Fibroblast of the aortic adventitia (primary cell): ENCODE results near the gene ERC1. TPM values are rescaled to one million over a fixed set of nuclear protein-coding genes. Genes with fewer than 3 reads are reported as not detected.
A peak's percentile ranks its signal among the peaks of the same experiment; 100 is the strongest.

Experiments
- DNase-seq: peaks from one replicate; pipeline ENCODE4 v3.0.0-alpha.2; 2010; ENCODE audit warnings: low read depth
- H3K4me3 ChIP-seq: 2 replicates; pipeline ENCODE4 v1.5.1; 2011; ENCODE audit warnings: low read depth, mild to moderate bottlenecking, control low read depth, low read length, moderate library complexity
- total RNA-seq: library from RNA; depleted of rRNA; stranded (reverse); fragments of >200 nt; gene quantifications from 2 replicates; pipeline ENCODE4 v1.2.3, GENCODE V29; 2012; ENCODE audit warnings: low replicate concordance
- TF ChIP-seq, protein P1 (sequence below): IDR thresholded peaks from 2 replicates; pipeline ENCODE4 v1.5.1; 2011; ENCODE audit warnings: mild to moderate bottlenecking, low read length, control low read depth, inconsistent platforms; ENCODE audit not compliant: insufficient read depth

The ERC1 gene
- total RNA-seq, 1 donor = 50.9 TPM

GRCh38 chr12:1502379-1502720, 511.3 kb downstream of the ERC1 start:
- TF ChIP-seq, protein P1, sequence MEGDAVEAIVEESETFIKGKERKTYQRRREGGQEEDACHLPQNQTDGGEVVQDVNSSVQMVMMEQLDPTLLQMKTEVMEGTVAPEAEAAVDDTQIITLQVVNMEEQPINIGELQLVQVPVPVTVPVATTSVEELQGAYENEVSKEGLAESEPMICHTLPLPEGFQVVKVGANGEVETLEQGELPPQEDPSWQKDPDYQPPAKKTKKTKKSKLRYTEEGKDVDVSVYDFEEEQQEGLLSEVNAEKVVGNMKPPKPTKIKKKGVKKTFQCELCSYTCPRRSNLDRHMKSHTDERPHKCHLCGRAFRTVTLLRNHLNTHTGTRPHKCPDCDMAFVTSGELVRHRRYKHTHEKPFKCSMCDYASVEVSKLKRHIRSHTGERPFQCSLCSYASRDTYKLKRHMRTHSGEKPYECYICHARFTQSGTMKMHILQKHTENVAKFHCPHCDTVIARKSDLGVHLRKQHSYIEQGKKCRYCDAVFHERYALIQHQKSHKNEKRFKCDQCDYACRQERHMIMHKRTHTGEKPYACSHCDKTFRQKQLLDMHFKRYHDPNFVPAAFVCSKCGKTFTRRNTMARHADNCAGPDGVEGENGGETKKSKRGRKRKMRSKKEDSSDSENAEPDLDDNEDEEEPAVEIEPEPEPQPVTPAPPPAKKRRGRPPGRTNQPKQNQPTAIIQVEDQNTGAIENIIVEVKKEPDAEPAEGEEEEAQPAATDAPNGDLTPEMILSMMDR = no peak
- peak; percentile 60 for DNase-seq
- H3K4me3 ChIP-seq = no peak overlapping the region

DNA sequence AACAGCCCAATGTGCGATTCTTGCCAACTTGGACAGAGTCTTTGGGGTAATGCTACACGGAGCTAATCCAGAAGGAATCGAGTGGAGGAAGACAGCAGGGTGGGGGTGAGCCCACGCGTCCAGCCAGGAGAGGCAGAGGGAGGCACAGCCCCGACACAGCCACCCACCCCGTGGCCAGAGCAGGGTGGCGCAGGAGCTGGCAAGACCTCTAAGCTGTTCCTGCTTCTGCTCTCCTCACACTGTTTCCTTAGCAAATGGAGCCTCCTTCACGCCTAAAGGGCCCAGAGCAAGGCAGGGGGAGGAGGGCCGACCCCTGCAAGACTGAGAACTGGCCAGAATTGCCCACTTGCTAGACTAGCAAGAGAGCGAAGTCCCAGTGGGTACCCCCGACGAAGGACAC, 511.8 kb downstream of the ERC1 start:
- no peak for DNase-seq
- TF ChIP-seq, protein P1 = no peak
- no peak overlapping the region for H3K4me3 ChIP-seq

DNA sequence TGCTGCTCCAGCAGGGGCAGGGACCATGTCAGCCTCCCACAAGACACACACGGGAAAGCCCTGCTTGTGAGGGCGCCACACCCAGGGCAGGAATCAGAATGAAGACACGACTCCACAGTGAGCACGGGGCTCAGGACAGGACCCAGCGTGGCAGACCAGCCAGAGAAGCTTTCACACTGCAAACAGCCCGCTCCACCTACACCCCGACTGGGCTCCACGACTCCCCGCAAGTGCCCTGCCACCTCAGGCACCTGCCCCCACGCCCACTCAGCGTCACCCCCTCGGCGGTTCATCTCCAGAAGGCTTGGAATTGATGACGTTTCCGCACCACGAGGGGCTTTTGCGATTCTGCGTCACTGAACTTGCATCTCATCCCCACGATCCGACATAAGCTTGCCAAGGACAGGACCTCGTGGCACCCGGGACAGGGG, 512.3 kb downstream of the ERC1 start:
- TF ChIP-seq, protein P1 = no peak
- no peak for DNase-seq
- no peak overlapping the region for H3K4me3 ChIP-seq

DNA sequence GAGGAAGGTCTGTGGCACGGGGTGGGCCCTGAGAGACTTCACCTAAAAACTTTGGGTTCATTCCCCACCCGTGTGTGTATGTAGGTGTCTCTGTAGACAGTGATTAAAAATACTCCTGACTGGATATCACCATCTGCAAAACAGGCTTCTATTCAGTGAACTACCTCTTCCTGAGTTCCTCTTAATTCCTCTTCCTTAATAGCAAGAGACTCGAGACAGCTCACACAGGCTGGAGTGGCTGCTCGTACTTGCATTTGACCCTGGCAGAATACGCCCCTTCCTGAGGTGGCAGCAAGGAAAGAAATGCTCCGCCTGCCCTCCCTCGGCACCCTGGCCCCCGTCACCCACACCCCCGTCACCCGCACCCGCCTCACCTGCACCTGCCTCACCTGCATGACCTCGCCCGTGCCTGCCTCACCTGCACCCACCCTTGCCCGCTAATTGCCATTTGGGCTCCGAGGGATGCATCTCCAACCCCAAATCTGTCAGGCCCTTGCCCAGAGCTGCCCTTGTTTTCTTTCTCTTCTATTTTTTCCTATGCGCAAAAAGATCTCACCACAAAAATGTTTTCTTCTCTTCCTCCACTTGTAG, 513.4 kb downstream of the ERC1 start:
- TF ChIP-seq, protein P1 = no peak
- no peak overlapping the region for H3K4me3 ChIP-seq
- DNase-seq = no peak

GRCh38 chr12:1504895-1505311, 513.9 kb downstream of the ERC1 start:
- TF ChIP-seq, protein P1 = no peak
- no peak overlapping the region for H3K4me3 ChIP-seq
- no peak for DNase-seq

DNA sequence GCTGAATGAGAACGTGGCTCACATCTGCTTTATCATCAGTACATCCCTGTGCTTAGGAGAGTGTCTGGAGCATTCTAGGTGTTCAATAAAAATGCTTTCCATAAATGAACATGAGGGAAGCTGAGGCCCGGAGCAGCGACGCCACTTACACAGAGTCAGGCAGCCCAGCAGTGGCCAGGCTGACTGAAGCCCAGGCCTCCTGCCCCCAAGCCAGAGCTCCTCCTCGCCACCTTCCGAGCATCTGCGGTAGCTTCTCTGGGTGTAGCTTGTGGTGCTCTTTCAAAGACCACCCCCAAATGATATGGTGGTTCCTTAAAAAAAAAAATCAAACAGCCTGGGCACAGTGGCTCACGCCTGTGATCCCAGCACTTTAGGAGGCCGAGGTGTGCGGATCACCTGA, 514.6 kb downstream of the ERC1 start:
- TF ChIP-seq, protein P1 = no peak

DNA sequence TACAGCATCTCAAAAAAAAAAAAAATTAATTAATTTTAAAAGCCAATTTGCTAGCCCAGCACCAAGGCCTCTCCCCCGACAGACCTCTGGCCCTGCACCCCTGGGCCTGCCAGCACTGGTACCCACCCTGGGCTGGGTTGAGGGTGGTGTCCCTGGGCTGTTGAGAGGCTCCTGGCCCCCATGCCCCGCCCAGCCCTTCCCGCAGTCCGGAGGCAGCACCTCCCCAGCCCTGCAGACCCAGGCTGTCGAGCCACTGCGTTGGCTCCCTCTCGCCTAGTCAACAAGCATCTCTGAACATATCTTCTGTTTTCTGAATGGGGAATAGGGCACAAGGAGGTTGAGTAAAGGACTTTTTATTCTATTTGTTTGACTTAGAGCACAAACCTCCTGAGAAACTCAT, 516.3 kb downstream of the ERC1 start:
- TF ChIP-seq, protein P1 = no peak
- H3K4me3 ChIP-seq = no peak overlapping the region
- no peak for DNase-seq

More for the DNA sequence above, 514.6 kb downstream of the ERC1 start:
- DNase-seq = no peak
- H3K4me3 ChIP-seq = no peak overlapping the region
